Measurements from ENCODE around the gene ANKRD34B.

The ANKRD34B gene

DNA sequence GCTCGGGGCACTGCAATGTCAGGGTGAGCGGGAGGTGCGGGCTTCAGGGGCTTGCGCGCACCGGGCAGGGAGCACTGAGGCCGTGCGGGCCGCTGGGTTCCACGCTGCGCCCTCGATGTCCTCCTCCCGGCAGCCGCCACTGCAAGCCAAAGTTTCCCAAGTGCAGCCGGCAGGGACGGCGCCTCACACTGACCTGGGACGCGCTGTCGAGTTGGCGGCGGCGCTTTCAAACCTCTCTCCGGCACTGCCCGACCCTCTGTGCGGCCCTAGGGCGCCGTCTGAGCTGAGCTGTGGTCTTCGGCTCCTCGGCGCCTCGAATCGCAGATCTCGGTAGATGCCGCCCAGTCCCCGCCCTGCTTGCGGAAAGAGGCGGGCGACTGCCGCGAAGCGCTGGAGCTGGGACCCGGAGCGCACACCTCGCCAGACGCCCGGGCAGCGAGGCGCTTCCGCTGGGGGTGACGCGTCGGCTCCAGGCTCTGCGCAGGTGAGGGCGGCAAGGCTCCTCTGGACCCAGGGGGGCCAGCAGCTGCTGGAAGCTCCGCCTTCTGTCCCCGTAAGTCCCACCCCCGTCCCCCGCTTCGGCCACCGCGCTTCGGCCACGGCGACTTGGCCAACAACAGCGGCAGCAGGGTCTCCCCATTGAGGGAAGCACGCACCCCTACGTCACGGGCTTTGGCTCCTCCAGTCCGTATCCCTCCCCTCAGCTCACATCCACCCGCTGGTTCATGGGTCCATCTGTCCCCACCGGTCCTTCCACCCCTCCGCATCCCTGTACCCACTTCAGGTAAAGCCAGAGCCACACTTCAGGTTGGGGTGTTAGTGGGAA, at the start of gene ANKRD34B:
ANKRD34B (minus strand) TSS at position 320 of the 826 bp plus-strand sequence. CDS start 10,261 bp downstream, outside the sequence.
- peaks cover 54% of the 10 kb centered on the region for H3K27me3 Mint-ChIP-seq
- H3K4me1 Mint-ChIP-seq, result peaks cover 4% of the 10 kb centered on the region
- no peaks in the 10 kb centered on the region for H3K36me3 Mint-ChIP-seq
- no peak within 1 kb of the TSS for H3K27ac Mint-ChIP-seq
- peak within 1 kb of the TSS; percentile 67 for H3K4me3 Mint-ChIP-seq
- no peaks in the 10 kb centered on the region for H3K9me3 Mint-ChIP-seq

- Mint-ChIP-seq H3K36me3 (peaks cover 12% of the 10 kb centered on the region), H3K4me3 (no peak overlapping the region), H3K4me1 (no peaks in the 10 kb centered on the region), H3K27ac (no peak overlapping the region), H3K9me3 (no peaks in the 10 kb centered on the region), H3K27me3 (no peaks in the 10 kb centered on the region)
Measured at GRCh38 chr5:80619086-80619485, 49.0 kb upstream of the ANKRD34B start.

GRCh38 chr5:80618438-80618837, 48.4 kb upstream of the ANKRD34B start:
- H3K27me3 Mint-ChIP-seq, result no peaks in the 10 kb centered on the region
- peaks cover 12% of the 10 kb centered on the region for H3K36me3 Mint-ChIP-seq
- H3K4me3 Mint-ChIP-seq, result no peak overlapping the region
- H3K9me3 Mint-ChIP-seq, result no peaks in the 10 kb centered on the region
- H3K4me1 Mint-ChIP-seq, result no peaks in the 10 kb centered on the region
- H3K27ac Mint-ChIP-seq, result no peak overlapping the region

- H3K27me3 Mint-ChIP-seq, result no peaks in the 10 kb centered on the region
- peaks cover 10% of the 10 kb centered on the region for H3K36me3 Mint-ChIP-seq
- no peak overlapping the region for H3K27ac Mint-ChIP-seq
- H3K4me1 Mint-ChIP-seq, result no peaks in the 10 kb centered on the region
- H3K9me3 Mint-ChIP-seq, result peaks cover 4% of the 10 kb centered on the region
- no peak overlapping the region for H3K4me3 Mint-ChIP-seq
Measured at GRCh38 chr5:80615266-80615914, 45.3 kb upstream of the ANKRD34B start.

DNA sequence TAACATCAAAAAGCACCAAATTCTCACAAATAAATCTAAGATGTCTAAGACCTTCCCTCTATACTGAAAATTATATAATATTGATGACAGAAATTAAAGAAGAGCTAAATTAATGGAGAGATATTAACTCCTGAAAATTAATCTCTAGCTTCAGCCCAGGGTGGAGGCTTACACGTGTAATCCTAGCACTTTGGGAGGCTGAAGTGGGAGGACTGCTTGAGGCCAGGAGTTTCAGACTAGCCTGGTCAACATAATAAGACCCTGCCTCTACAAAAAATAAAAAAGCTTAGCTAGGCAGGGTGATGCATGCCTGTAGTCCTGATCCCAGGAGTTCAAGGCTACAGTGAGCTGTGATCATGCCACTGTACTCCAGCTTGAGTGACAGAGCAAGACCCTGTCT, 39.6 kb upstream of the ANKRD34B start:
- peaks cover 4% of the 10 kb centered on the region for H3K36me3 Mint-ChIP-seq
- H3K4me3 Mint-ChIP-seq, result no peak overlapping the region
- peaks cover 12% of the 10 kb centered on the region for H3K9me3 Mint-ChIP-seq
- no peak overlapping the region for H3K27ac Mint-ChIP-seq
- H3K27me3 Mint-ChIP-seq, result no peaks in the 10 kb centered on the region
- no peaks in the 10 kb centered on the region for H3K4me1 Mint-ChIP-seq

DNA sequence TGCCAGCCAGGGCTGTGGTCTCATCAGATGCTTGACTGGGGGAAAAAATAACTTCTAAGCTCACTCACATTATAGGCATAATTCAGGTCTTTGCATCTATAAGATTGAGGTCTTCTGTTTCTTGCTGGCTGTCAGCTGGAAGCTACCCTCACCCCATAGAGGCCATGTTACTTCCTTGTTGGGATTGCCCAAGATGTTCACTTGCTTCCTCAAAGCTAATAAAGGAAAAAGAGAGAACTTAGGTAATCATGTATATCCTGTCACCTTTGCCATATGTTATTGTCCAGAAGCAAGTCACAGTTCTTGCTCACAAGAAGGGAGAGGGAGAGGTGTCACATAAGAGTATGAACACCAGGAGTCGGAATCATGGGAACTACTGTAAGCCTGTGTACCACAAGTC, 38.7 kb upstream of the ANKRD34B start:
- H3K4me1 Mint-ChIP-seq, result no peaks in the 10 kb centered on the region
- no peak overlapping the region for H3K4me3 Mint-ChIP-seq
- H3K36me3 Mint-ChIP-seq, result peaks cover 4% of the 10 kb centered on the region
- peaks cover 12% of the 10 kb centered on the region for H3K9me3 Mint-ChIP-seq
- H3K27me3 Mint-ChIP-seq, result no peaks in the 10 kb centered on the region
- no peak overlapping the region for H3K27ac Mint-ChIP-seq

DNA sequence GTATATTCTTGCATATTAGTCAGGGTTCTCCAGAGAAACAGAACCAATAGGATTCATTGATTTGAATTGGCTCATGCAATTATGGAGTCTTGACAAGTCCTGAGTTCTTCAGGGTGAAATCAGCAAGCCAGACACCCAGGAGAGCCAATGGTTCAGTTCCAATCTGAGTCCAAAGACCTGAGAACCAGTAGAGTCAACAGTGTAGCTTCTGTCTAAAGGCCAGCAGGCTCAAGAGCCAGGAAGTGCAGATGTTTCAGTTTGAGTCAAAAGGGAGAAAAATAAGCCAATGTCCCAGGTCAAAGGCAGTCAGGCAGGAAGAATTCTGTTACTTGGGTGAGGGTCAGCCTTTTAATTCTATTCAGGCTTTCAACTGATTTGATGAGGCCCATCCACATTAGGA, 37.8 kb upstream of the ANKRD34B start:
- no peaks in the 10 kb centered on the region for H3K27me3 Mint-ChIP-seq
- peaks cover 4% of the 10 kb centered on the region for H3K36me3 Mint-ChIP-seq
- H3K4me3 Mint-ChIP-seq, result no peak overlapping the region
- no peak overlapping the region for H3K27ac Mint-ChIP-seq
- H3K4me1 Mint-ChIP-seq, result no peaks in the 10 kb centered on the region
- H3K9me3 Mint-ChIP-seq, result peaks cover 12% of the 10 kb centered on the region

DNA sequence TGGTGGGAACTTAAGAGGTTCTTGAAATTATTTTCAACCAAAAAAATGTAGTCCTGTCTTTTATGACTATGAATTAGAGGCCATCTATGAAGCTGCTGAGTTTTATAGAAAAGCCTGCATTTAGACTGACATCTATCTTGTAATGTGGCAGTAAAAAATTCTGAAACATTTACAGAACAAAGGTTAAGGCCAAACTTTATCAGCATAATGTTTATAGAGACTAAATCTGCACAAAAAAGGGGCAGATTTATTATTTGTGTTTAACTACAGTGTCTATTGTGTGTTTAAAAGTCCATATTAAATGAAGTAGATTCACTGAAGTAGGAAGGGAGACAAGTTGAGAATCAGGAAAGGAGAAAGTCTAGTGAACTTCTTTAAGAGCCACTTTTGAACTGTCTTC, 37.3 kb upstream of the ANKRD34B start:
- Mint-ChIP-seq H3K4me3 (no peak overlapping the region), H3K9me3 (peaks cover 12% of the 10 kb centered on the region), H3K4me1 (no peaks in the 10 kb centered on the region), H3K36me3 (peaks cover 4% of the 10 kb centered on the region), H3K27ac (no peak overlapping the region), H3K27me3 (no peaks in the 10 kb centered on the region)

DNA sequence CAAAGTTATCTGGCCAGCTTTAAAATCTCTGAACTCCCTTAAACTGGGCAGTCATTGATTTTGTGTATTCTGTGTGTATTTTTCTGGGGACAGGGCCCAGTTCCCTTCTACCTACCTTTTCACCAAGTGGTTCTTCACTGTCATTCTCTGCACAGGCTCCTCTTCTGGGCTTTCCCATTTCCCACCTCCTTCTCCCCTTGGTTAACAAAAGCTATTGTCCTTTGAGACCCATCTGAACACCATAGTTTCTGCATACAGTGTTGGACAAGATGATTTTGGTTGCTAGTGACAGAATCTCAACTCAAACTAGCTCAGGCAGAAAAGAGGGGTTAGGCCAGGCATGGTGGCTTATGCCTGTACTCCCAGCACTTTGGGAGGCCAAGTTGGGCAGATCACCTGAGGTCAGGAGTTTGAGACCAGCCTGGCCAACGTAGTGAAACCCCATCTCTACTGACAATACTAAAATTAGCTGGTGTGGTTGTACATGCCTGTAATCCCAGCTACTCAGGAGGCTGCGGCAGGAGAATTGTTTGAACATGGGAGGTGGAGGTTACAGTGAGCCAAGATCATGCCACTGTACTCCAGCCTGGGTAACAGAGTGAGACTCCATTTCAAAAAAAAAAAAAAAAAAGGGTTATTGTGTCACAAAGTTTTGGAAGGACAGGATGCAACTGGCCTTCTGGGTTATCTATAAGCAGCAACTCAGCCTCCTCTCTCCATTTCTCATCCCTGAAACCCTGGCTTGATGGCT, 31.0 kb upstream of the ANKRD34B start:
- H3K27me3 Mint-ChIP-seq, result no peaks in the 10 kb centered on the region
- H3K27ac Mint-ChIP-seq, result no peak overlapping the region
- H3K36me3 Mint-ChIP-seq, result no peaks in the 10 kb centered on the region
- no peaks in the 10 kb centered on the region for H3K4me1 Mint-ChIP-seq
- H3K4me3 Mint-ChIP-seq, result no peak overlapping the region
- no peaks in the 10 kb centered on the region for H3K9me3 Mint-ChIP-seq

GRCh38 chr5:80597500-80597899, 27.4 kb upstream of the ANKRD34B start:
- Mint-ChIP-seq H3K36me3 (no peaks in the 10 kb centered on the region), H3K27me3 (no peaks in the 10 kb centered on the region), H3K9me3 (no peaks in the 10 kb centered on the region)

GRCh38 chr5:80594810-80595209, 24.7 kb upstream of the ANKRD34B start:
- H3K36me3 Mint-ChIP-seq, result no peaks in the 10 kb centered on the region
- H3K9me3 Mint-ChIP-seq, result no peaks in the 10 kb centered on the region
- H3K27ac Mint-ChIP-seq, result no peak overlapping the region
- no peak overlapping the region for H3K4me3 Mint-ChIP-seq
- no peaks in the 10 kb centered on the region for H3K27me3 Mint-ChIP-seq
- H3K4me1 Mint-ChIP-seq, result no peaks in the 10 kb centered on the region

More at GRCh38 chr5:80597500-80597899, 27.4 kb upstream of the ANKRD34B start:
- Mint-ChIP-seq H3K27ac (no peak overlapping the region), H3K4me1 (no peaks in the 10 kb centered on the region), H3K4me3 (no peak overlapping the region)

DNA sequence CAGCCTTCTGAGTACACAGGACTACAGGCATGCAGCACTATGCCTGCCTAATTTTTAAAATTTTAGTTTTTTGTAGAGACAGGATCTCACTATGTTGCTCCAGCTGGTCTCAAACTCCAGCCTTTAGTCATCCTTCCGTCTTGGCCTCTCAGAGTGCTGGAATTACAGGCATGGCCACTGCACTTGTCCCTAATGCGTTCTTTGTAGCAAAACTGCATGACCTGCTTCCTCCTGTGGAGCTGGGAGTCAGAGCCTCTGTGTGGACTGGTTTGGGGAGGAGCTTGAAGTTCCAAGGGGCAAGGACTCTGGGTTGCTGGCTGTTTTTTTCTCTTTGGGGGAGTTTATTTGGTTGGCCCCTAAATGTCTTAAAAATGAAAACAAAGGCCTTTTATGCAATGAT, 22.7 kb upstream of the ANKRD34B start:
- Mint-ChIP-seq H3K4me1 (no peaks in the 10 kb centered on the region), H3K27me3 (no peaks in the 10 kb centered on the region), H3K27ac (no peak overlapping the region), H3K9me3 (no peaks in the 10 kb centered on the region), H3K36me3 (no peaks in the 10 kb centered on the region), H3K4me3 (no peak overlapping the region)

- H3K36me3 Mint-ChIP-seq, result no peaks in the 10 kb centered on the region
- no peak overlapping the region for H3K4me3 Mint-ChIP-seq
- H3K27ac Mint-ChIP-seq, result no peak overlapping the region
- no peaks in the 10 kb centered on the region for H3K27me3 Mint-ChIP-seq
- no peaks in the 10 kb centered on the region for H3K4me1 Mint-ChIP-seq
- no peaks in the 10 kb centered on the region for H3K9me3 Mint-ChIP-seq
Measured at GRCh38 chr5:80592105-80592504, 22.0 kb upstream of the ANKRD34B start.

DNA sequence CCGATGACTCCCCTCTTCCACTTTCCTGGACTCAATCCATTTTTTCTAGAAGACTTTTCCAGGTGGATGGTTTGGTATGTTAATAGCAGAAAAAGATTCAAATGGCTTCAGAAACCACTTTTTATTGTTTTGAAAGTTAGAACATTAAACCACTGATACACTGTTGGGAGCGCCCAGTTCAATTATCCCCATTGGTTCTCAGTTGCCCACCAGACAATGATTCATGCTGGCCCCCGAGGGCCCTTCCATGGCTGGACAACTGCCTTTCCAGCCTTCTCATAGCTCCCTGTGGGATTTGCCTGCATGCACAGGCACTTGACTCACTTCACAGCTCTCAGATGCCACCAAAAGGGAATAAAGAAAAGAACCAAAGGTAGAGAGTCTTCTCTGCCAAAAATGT, 21.3 kb upstream of the ANKRD34B start:
- Mint-ChIP-seq H3K9me3 (no peaks in the 10 kb centered on the region), H3K4me1 (no peaks in the 10 kb centered on the region), H3K4me3 (no peak overlapping the region), H3K27me3 (no peaks in the 10 kb centered on the region), H3K27ac (no peak overlapping the region), H3K36me3 (no peaks in the 10 kb centered on the region)

GRCh38 chr5:80590766-80591165, 20.7 kb upstream of the ANKRD34B start:
- Mint-ChIP-seq H3K4me3 (no peak overlapping the region), H3K4me1 (no peaks in the 10 kb centered on the region), H3K27ac (no peak overlapping the region), H3K36me3 (no peaks in the 10 kb centered on the region), H3K9me3 (no peaks in the 10 kb centered on the region), H3K27me3 (no peaks in the 10 kb centered on the region)
